ENCODE measurements around the gene ADAM33.

Gene ADAM33

DNA sequence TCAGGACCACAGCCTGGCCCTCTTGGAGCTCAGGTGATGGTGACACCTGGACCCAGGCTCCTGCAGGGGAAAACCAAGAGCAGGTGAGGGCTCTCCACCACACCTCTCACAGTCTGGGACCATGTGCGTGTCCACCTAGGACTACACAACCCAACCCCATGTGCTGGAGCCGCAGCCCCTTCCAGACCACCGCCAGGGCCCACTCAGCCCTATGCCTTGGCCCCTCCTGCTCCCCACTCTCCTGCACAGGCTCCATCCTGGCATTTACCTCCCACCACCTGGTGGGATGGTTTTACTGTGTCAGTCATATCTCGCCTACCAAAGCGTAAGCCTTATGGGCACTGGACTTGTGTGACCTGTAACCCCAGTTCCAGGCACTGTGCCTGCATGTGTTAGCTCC lies 13.1 kb upstream of the ADAM33 start:
- no peaks in the 10 kb centered on the region for H3K4me1 ChIP-seq (ENCODE audit: control insufficient read depth in 1 of 2, insufficient read depth in 2 of 2, low read length in 2 of 2)
- peaks cover 0 to 5% of the 10 kb centered on the region in 2 donors for H3K9me3 ChIP-seq (ENCODE audit: control insufficient read depth in 1 of 2, low read length in 2 of 2)
- H3K36me3 ChIP-seq (ENCODE audit: control insufficient read depth in 1 of 2, insufficient read depth in 2 of 2, low read length in 2 of 2): no peaks in the 10 kb centered on the region
- no peak overlapping the region for H3K27ac ChIP-seq (ENCODE audit: low read length)
- H3K27me3 ChIP-seq (ENCODE audit: low read depth, low read length): no peaks in the 10 kb centered on the region
- no peak overlapping the region for H3K4me3 ChIP-seq (ENCODE audit: low read depth in 1 of 2, low read length in 2 of 2)

DNA sequence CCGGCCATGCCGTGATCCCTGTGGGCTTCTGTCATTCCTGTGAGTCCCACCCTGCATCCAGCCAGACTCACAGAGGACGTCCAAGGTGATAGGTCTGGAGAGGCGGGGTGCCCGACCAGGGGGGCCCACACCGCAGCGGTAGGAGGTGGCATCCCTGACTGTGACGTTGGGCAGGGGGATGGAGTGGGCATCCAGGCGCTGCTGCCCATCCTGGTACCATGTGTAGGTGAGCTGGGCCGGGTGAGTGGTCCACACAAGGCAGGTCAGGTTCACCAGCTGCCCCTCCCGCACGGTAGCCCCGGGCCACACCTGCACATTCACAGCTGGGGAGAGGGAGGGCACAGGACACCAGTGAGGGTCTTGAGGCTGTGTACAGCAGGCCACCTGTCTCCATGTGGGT lies 11.6 kb upstream of the ADAM33 start:
- Histone ChIP-seq H3K36me3 (ENCODE audit: control insufficient read depth in 1 of 2, insufficient read depth in 2 of 2, low read length in 2 of 2) (no peaks in the 10 kb centered on the region), H3K4me1 (ENCODE audit: control insufficient read depth in 1 of 2, insufficient read depth in 2 of 2, low read length in 2 of 2) (no peaks in the 10 kb centered on the region), H3K27me3 (ENCODE audit: low read depth, low read length) (no peaks in the 10 kb centered on the region), H3K9me3 (ENCODE audit: control insufficient read depth in 1 of 2, low read length in 2 of 2) (peaks cover 0 to 5% of the 10 kb centered on the region in 2 donors), H3K27ac (ENCODE audit: low read length) (no peak overlapping the region), H3K4me3 (ENCODE audit: low read depth in 1 of 2, low read length in 2 of 2) (no peak overlapping the region)

- H3K27me3 ChIP-seq (ENCODE audit: low read depth, low read length): no peaks in the 10 kb centered on the region
- no peak overlapping the region for H3K4me3 ChIP-seq (ENCODE audit: low read depth in 1 of 2, low read length in 2 of 2)
- peaks cover 0 to 5% of the 10 kb centered on the region in 2 donors for H3K9me3 ChIP-seq (ENCODE audit: control insufficient read depth in 1 of 2, low read length in 2 of 2)
- H3K27ac ChIP-seq (ENCODE audit: low read length): no peak overlapping the region
- peaks cover 0 to 1% of the 10 kb centered on the region in 2 donors for H3K4me1 ChIP-seq (ENCODE audit: control insufficient read depth in 1 of 2, insufficient read depth in 2 of 2, low read length in 2 of 2)
- H3K36me3 ChIP-seq (ENCODE audit: control insufficient read depth in 1 of 2, insufficient read depth in 2 of 2, low read length in 2 of 2): no peaks in the 10 kb centered on the region
Measured at GRCh38 chr20:3692706-3693294, 11.0 kb upstream of the ADAM33 start.

DNA sequence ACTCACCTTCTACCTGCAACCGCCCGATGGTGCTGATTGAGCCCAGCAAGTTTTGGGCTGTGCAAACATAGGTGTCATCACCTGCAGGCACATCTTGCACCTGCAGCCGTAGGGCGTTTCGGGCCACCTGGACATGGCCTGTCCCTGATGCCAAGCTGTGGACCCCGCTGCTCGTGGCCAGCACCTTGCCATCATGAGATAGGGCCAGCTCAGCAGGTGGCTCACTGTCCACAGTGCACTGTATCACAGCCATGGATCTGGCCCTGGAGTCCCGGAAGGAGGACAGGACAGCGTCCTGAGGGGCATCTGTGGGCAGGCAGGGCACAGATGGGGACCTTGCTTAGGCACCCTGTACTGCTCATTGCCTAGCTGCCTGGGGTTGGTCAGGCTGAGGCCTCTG lies 10.1 kb upstream of the ADAM33 start:
- Histone ChIP-seq H3K27me3 (ENCODE audit: low read depth, low read length) (no peaks in the 10 kb centered on the region), H3K4me1 (ENCODE audit: control insufficient read depth in 1 of 2, insufficient read depth in 2 of 2, low read length in 2 of 2) (peaks cover 6 to 10% of the 10 kb centered on the region in 2 donors), H3K4me3 (ENCODE audit: low read depth in 1 of 2, low read length in 2 of 2) (no peak overlapping the region), H3K36me3 (ENCODE audit: control insufficient read depth in 1 of 2, insufficient read depth in 2 of 2, low read length in 2 of 2) (no peaks in the 10 kb centered on the region), H3K9me3 (ENCODE audit: control insufficient read depth in 1 of 2, low read length in 2 of 2) (peaks cover 0 to 5% of the 10 kb centered on the region in 2 donors), H3K27ac (ENCODE audit: low read length) (no peak overlapping the region)

DNA sequence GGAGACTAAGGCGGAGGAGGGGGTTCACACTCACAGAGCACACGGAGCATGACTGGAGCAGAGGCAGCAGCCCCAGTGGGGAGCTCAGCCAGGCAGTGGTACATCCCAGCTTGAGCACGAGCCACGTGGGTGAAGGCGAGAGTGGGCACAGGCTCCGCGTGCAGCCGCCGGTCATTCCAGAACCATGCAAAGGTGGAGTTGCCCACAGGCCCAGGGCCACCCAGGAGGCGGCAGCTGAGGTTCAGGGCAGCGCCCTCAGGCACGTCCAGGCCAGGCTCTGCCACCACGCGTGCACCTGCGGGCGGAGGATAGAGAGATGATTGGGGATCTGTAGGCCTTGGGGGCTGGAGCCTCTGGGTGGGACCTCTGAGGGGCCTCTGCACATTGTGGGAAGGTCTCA lies 9.5 kb upstream of the ADAM33 start:
- H3K27ac ChIP-seq (ENCODE audit: low read length): no peak overlapping the region
- no peaks in the 10 kb centered on the region for H3K36me3 ChIP-seq (ENCODE audit: control insufficient read depth in 1 of 2, insufficient read depth in 2 of 2, low read length in 2 of 2)
- no peaks in the 10 kb centered on the region for H3K27me3 ChIP-seq (ENCODE audit: low read depth, low read length)
- peaks cover 10 to 16% of the 10 kb centered on the region in 2 donors for H3K4me1 ChIP-seq (ENCODE audit: control insufficient read depth in 1 of 2, insufficient read depth in 2 of 2, low read length in 2 of 2)
- peaks cover 0 to 1% of the 10 kb centered on the region in 2 donors for H3K9me3 ChIP-seq (ENCODE audit: control insufficient read depth in 1 of 2, low read length in 2 of 2)
- no peak overlapping the region for H3K4me3 ChIP-seq (ENCODE audit: low read depth in 1 of 2, low read length in 2 of 2)

- Histone ChIP-seq H3K4me1 (ENCODE audit: control insufficient read depth in 1 of 2, insufficient read depth in 2 of 2, low read length in 2 of 2) (peaks cover 10 to 21% of the 10 kb centered on the region in 2 donors), H3K36me3 (ENCODE audit: control insufficient read depth in 1 of 2, insufficient read depth in 2 of 2, low read length in 2 of 2) (no peaks in the 10 kb centered on the region), H3K9me3 (ENCODE audit: control insufficient read depth in 1 of 2, low read length in 2 of 2) (no peaks in the 10 kb centered on the region), H3K4me3 (ENCODE audit: low read depth in 1 of 2, low read length in 2 of 2) (no peak overlapping the region), H3K27ac (ENCODE audit: low read length) (no peak overlapping the region), H3K27me3 (ENCODE audit: low read depth, low read length) (no peaks in the 10 kb centered on the region)
Measured at GRCh38 chr20:3690413-3690812, 8.6 kb upstream of the ADAM33 start.

DNA sequence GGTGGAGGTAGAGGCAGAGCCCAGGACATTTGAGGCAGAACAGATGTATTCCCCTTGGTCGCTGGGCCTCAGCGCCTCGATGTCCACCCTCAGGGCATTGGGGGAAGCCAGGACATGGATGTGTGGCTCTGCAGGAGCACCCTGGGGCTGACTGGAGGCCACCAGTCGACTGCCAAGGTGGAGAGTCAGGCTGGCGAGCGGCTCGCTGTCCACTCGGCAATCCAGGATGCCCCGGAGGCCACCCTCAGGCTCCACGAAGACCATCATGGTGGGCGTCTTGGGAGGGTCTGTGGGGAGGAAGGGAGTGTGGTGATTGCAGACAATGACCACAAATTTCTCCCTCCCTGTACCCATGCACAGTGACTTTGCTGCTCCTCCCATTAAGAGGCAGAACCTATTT lies 8.2 kb upstream of the ADAM33 start:
- Histone ChIP-seq H3K36me3 (ENCODE audit: control insufficient read depth in 1 of 2, insufficient read depth in 2 of 2, low read length in 2 of 2) (no peaks in the 10 kb centered on the region), H3K27me3 (ENCODE audit: low read depth, low read length) (no peaks in the 10 kb centered on the region), H3K27ac (ENCODE audit: low read length) (no peak overlapping the region), H3K9me3 (ENCODE audit: control insufficient read depth in 1 of 2, low read length in 2 of 2) (no peaks in the 10 kb centered on the region), H3K4me1 (ENCODE audit: control insufficient read depth in 1 of 2, insufficient read depth in 2 of 2, low read length in 2 of 2) (peaks cover 10 to 21% of the 10 kb centered on the region in 2 donors), H3K4me3 (ENCODE audit: low read depth in 1 of 2, low read length in 2 of 2) (no peak overlapping the region)

DNA sequence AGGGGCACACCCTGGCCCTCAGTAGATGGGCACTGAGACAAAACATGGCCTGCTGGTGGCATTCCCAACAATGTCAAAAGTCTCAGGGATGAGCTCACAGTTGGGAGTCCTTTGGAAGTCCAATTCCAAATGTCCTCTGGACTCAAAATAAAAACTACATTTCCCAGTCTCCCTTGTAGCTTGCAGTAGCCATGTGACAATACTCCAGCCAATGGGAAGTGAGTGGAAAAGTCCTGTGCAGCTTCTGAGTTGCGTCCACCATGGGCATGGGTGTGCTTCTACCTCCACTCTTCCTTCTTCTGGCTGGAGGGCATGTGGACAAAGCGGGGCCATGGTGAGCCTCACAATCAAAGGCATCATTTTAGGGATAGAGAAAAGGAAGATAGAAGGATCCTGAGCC lies 5.8 kb upstream of the ADAM33 start:
- Histone ChIP-seq H3K4me1 (ENCODE audit: control insufficient read depth in 1 of 2, insufficient read depth in 2 of 2, low read length in 2 of 2) (peaks cover 10 to 21% of the 10 kb centered on the region in 2 donors), H3K27ac (ENCODE audit: low read length) (peak overlapping the region; percentile 61), H3K4me3 (ENCODE audit: low read depth in 1 of 2, low read length in 2 of 2) (peak overlapping the region in 1 of 2 donors; percentile 12), H3K36me3 (ENCODE audit: control insufficient read depth in 1 of 2, insufficient read depth in 2 of 2, low read length in 2 of 2) (no peaks in the 10 kb centered on the region), H3K9me3 (ENCODE audit: control insufficient read depth in 1 of 2, low read length in 2 of 2) (no peaks in the 10 kb centered on the region), H3K27me3 (ENCODE audit: low read depth, low read length) (no peaks in the 10 kb centered on the region)

GRCh38 chr20:3686867-3687321 lies 5.1 kb upstream of the ADAM33 start:
- H3K27ac ChIP-seq (ENCODE audit: low read length): peak overlapping the region; percentile 61
- peaks cover 10 to 21% of the 10 kb centered on the region in 2 donors for H3K4me1 ChIP-seq (ENCODE audit: control insufficient read depth in 1 of 2, insufficient read depth in 2 of 2, low read length in 2 of 2)
- H3K4me3 ChIP-seq (ENCODE audit: low read depth in 1 of 2, low read length in 2 of 2): peak overlapping the region in 1 of 2 donors; percentile 12
- H3K27me3 ChIP-seq (ENCODE audit: low read depth, low read length): no peaks in the 10 kb centered on the region
- no peaks in the 10 kb centered on the region for H3K36me3 ChIP-seq (ENCODE audit: control insufficient read depth in 1 of 2, insufficient read depth in 2 of 2, low read length in 2 of 2)
- no peaks in the 10 kb centered on the region for H3K9me3 ChIP-seq (ENCODE audit: control insufficient read depth in 1 of 2, low read length in 2 of 2)

DNA sequence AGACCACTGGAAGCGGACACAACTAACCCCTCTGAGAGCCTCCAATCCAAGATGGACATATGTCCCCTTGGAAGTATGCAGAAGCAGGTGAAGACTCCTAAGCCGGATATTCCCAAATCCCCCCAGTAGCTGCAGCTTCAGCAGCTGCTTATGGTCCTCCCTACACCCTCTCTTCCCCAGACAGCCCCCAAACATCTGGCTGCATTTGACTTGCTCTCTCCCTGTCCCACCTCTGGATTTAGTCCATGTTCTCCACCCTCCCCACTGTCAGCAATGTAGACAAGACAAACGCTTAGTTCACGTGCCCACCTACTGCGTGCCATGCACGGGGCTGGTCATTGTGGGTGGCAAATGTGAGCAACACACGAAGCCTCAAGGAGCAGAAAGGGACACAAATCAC lies 4.6 kb upstream of the ADAM33 start:
- Histone ChIP-seq H3K27me3 (ENCODE audit: low read depth, low read length) (no peaks in the 10 kb centered on the region), H3K27ac (ENCODE audit: low read length) (no peak overlapping the region), H3K9me3 (ENCODE audit: control insufficient read depth in 1 of 2, low read length in 2 of 2) (no peaks in the 10 kb centered on the region), H3K36me3 (ENCODE audit: control insufficient read depth in 1 of 2, insufficient read depth in 2 of 2, low read length in 2 of 2) (no peaks in the 10 kb centered on the region), H3K4me1 (ENCODE audit: control insufficient read depth in 1 of 2, insufficient read depth in 2 of 2, low read length in 2 of 2) (peaks cover 10 to 21% of the 10 kb centered on the region in 2 donors), H3K4me3 (ENCODE audit: low read depth in 1 of 2, low read length in 2 of 2) (no peak overlapping the region)

GRCh38 chr20:3685341-3685740 lies 3.5 kb upstream of the ADAM33 start:
- peaks cover 10 to 29% of the 10 kb centered on the region in 2 donors for H3K4me1 ChIP-seq (ENCODE audit: control insufficient read depth in 1 of 2, insufficient read depth in 2 of 2, low read length in 2 of 2)
- H3K27me3 ChIP-seq (ENCODE audit: low read depth, low read length): no peaks in the 10 kb centered on the region
- no peak overlapping the region for H3K4me3 ChIP-seq (ENCODE audit: low read depth in 1 of 2, low read length in 2 of 2)
- H3K36me3 ChIP-seq (ENCODE audit: control insufficient read depth in 1 of 2, insufficient read depth in 2 of 2, low read length in 2 of 2): no peaks in the 10 kb centered on the region
- no peaks in the 10 kb centered on the region for H3K9me3 ChIP-seq (ENCODE audit: control insufficient read depth in 1 of 2, low read length in 2 of 2)
- no peak overlapping the region for H3K27ac ChIP-seq (ENCODE audit: low read length)

DNA sequence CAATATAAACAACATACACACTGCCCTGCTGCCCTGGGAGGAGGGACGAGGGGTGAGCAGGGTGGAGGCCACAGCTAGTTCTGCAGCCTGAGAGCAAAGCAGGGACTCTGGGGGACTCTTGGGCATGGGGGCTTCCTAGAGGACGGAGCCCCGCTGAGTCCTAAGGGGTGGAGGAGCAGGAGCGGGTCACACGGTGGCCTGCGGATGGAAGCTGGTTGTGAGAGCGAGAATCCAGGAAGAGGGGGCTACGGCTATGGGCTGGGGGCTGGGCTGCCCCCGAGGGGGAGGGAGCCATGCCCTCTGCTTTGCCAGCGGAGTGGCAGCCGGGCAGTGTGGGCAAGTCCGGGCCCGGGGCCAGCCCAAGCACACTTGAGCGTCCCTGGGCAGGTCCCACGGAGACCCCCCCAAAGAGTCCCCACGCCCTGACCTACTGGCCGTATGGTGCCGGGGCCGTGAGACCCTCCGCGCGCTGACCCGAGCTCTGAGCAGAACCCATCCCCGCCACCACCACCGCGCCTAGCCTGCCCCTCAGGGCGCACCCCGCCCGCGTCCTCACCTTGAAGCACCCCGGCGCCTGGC lies 369 bp downstream of the ADAM33 start:
- Histone ChIP-seq H3K36me3 (ENCODE audit: control insufficient read depth in 1 of 2, insufficient read depth in 2 of 2, low read length in 2 of 2) (no peaks in the 10 kb centered on the region), H3K4me1 (ENCODE audit: control insufficient read depth in 1 of 2, insufficient read depth in 2 of 2, low read length in 2 of 2) (peaks cover 16 to 51% of the 10 kb centered on the region in 2 donors), H3K4me3 (ENCODE audit: low read depth in 1 of 2, low read length in 2 of 2) (peak overlapping the region; percentile 57 to 75), H3K27me3 (ENCODE audit: low read depth, low read length) (no peaks in the 10 kb centered on the region), H3K9me3 (ENCODE audit: control insufficient read depth in 1 of 2, low read length in 2 of 2) (no peaks in the 10 kb centered on the region), H3K27ac (ENCODE audit: low read length) (peak overlapping the region; percentile 76)

Data from muscle layer of duodenum (tissue), 2 donors.